Stomach (tissue), 4 donors: ENCODE results near the gene ZNF766.
"Not testable (repeated sequence)": the region's sequence is repeated elsewhere in the genome, so short reads cannot be mapped to it uniquely, and the experiment has no call there.

Source experiments
- CTCF ChIP-seq, 7 experiments: fragments of 450-650 bp in 4 of 7; fragments of 200-600 bp in 3 of 7; sonication (generic) in 3 of 7; IDR thresholded peaks; one replicate each; pipeline ENCODE4 v1.5.1; 2016 to 2019; ENCODE audit warnings: antibody characterized with exemption in 7 of 7, control low read depth in 2 of 7, mild to moderate bottlenecking in 1 of 7
- POLR2AphosphoS5 ChIP-seq, 3 donors: sonication (generic); formaldehyde crosslinking; IDR thresholded peaks; one replicate each; pipeline ENCODE4 v1.6.1; 2016; ENCODE audit warnings: antibody characterized with exemption in 3 of 3

DNA sequence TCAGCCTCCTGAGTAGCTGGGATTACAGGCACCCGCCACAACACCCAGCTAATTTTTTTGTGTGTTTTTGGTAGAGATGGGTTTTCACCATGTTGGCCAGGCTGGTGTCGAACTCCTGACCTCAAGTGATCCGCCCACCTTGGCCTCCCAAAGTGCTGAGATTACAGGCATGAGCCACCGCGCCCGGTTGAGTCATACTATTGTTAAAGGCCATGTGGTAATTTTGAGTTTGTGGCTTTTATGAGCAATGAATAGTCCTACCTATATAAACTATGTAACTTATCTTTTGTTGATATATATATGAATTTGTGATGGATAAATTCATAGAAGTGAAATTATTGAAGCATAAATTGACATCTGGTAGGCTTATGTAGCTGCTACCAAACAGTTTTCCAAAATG, 3.8 kb upstream of the ZNF766 start:
- not testable (repeated sequence) for TF ChIP-seq POLR2AphosphoS5, CTCF (IDR thresholded peaks at IDR 0.05)
